DMS153 (cell line): ENCODE measurements around the gene DNAH10.
"Not testable (repeated sequence)": the region's sequence is repeated elsewhere in the genome, so short reads cannot be mapped to it uniquely, and the experiment has no call there.

Experiments
- DNase-seq: peaks from one replicate; lab custom pipeline; 2025; lab: John Stamatoyannopoulos, UW

DNAH10 gene

GRCh38 chr12:123936471-123936870, 174.4 kb downstream of the DNAH10 start:
- DNase-seq: no peak

DNA sequence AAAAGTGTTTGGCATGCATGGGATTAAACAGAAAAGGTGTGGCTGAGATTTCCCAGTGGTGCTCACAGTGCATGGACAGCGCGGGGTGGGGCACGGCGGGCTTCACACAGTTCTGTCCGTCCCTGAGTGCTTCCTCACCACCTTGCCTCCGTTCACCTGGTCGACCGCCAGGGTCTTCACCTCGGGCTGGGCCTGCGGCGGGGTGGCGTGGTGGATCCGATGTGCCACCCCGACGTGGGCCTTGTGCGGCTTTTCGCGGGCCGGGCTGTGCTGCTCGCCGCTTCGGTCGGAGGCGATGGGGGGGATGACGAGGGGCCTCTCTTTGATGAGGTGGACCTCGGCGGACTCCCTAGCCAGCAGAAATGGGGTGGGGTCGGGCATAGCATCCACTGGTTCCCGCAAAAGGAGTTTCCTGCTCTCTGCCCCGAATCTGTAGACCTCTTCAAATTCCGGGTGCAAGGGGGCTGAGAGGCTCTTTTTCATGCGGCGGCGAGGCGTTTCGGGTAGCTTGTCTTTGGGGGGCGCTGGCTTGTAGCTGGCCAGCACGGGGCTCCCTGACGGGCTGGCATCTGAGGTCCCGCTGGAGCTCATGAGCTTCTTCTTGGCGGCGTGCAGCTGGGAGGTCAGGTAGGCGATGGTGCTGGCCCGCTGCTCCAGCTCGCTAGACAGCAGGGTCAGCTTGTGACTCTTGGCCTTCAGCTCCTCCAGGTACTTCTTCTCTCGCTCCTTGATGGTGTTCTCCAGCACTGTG, 175.0 kb downstream of the DNAH10 start:
- DNase-seq: no peak

DNA sequence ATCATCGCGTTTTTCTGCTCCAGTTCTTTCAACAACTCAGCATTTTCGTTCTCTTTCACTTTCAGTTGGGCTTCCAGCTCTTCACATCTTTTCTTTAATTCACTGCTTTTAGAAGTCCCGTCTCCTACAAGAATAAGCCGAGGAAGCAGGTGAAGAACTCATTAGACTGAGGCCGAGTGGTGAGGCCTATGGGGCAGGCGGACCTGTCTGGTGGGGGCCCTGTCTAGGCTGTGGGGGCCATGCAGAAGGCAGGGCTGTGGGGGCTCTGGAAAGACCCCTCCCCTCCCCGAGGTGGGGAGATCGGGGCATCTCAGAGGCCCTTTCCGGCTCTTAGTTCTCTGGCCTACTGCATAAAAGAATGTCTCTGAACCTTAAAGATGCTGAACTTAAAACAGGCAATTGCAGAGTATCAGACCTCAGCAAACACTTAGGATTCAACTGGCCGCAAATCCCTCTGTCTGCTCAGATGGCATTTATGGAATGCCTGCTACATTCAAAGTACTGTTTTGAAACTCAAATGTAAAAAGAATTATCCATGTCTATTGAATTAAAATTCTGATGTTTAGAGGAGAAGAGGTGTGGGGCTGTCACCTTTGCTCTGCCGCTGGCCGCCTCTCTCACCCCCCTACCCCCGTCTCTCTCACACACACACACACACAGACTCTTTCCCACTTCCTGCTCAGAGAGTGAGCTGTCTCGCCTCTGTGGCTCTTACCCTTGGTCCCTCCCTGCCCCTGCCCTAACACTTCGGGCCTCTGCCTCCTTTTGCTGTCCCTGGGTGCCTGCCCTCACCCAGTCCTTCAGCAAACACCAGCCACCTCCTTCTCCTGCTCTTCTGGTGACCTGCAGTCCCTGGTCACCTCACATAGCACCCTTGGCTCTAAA, 175.8 kb downstream of the DNAH10 start:
- no peak for DNase-seq

- no peak for DNase-seq
Observed at GRCh38 chr12:123938679-123939480, 176.8 kb downstream of the DNAH10 start.

- DNase-seq: no peak
Observed at GRCh38 chr12:123939716-123940626, 177.9 kb downstream of the DNAH10 start.

DNA sequence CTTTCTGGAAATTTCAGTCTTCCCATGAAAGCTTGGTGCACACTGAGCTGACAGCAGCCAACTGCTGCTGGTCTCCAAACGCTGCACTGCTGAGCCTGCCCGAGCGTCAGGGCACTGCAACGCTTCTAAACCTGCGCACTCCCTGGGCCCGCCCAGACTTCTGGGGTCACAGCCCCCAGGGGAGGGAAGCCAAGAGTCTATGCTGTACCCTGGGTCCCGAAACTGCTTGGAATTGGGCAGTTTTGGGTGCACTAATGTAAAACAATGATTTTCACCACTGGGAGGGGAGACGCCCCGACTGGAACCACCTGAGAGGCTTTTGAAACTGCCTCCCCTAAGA, 178.5 kb downstream of the DNAH10 start:
- no peak for DNase-seq

GRCh38 chr12:123941000-123941399, 178.9 kb downstream of the DNAH10 start:
- DNase-seq: no peak

GRCh38 chr12:123941624-123942237, 179.6 kb downstream of the DNAH10 start:
- no peak for DNase-seq

DNA sequence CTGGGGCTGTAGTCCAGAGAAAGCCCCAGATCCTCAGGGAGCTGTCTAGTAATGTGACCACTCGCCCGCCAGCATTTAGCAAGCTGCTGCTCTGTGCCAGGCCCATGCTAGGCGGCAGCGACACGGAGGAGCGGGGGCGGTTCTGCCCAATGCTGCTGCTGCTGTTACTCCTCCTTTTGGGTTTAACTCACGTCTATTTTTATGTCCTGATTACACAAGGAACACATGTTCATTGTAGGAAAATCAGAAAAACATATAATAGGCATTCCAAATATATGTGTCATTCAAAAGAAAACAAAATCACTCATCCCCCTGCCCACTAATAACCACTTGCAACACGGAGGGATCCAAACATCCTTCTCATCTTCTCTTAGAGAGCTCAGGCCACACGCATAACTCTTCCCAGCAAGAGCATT, 180.1 kb downstream of the DNAH10 start:
- no peak for DNase-seq

GRCh38 chr12:123942911-123943648, 181.0 kb downstream of the DNAH10 start:
- no peak for DNase-seq

- no peak for DNase-seq
Observed at GRCh38 chr12:123943816-123944215, 181.7 kb downstream of the DNAH10 start.

GRCh38 chr12:123944696-123945095, 182.6 kb downstream of the DNAH10 start:
- DNase-seq: no peak

DNA sequence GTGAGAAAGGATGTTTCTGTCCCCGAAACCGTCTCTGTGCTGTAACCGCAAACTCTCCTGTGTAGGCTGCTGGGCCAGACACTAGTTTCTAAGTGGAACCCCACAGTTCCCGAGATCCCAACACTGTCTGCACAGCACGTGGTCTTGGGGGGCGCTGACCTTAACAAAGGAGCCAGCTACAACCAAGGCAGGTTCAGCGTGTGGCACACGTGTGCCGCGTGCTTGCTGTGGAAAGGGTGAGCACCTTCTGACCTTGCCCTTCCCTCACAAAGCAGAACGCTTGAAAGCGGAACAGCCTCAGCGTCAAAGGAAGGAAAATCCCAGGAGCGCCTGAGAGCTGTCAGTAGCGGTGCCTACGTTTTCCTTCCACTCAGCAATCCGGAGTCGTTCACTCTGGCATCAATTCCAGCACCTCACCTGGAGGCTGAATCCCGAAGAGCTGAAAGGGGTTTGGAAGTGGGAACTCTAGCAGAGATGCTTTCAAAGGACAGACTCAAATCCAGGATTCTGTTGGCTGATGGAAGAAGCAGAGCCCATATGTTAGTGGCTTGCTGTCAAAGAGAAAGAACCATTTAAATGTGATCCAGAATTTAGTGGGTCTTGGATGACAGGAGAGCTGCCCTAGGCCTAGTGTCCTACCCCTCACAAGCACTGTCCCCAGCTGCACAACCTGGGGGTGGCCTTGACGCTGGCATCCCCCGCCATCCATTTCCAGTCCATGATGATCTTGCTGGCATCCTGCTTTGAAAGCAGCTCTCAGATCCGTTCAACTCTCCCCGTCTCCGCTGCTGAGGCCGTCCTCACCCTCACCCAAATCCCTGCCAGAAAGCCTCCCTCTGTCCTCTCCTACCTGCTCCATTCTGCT, 183.4 kb downstream of the DNAH10 start:
- DNase-seq: no peak

GRCh38 chr12:123946152-123946515, 184.0 kb downstream of the DNAH10 start:
- DNase-seq: no peak

GRCh38 chr12:123946516-123947505, 184.7 kb downstream of the DNAH10 start:
- DNase-seq: not testable (repeated sequence)

DNA sequence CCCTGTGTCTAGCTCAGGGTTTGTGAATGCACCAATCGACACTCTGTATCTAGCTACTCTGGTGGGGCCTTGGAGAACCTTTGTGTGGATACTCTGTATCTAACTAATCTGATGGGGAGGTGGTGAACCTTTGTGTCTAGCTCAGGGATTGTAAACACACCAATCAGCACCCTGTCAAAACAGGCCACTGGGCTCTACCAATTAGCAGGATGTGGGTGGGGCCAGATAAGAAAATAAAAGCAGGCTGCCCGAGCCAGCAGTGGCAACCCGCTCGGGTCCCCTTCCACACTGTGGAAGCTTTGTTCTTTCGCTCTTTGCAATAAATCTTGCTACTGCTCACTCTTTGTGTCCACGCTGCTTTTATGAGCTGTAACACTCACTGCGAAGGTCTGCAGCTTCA, 185.4 kb downstream of the DNAH10 start:
- not testable (repeated sequence) for DNase-seq

DNA sequence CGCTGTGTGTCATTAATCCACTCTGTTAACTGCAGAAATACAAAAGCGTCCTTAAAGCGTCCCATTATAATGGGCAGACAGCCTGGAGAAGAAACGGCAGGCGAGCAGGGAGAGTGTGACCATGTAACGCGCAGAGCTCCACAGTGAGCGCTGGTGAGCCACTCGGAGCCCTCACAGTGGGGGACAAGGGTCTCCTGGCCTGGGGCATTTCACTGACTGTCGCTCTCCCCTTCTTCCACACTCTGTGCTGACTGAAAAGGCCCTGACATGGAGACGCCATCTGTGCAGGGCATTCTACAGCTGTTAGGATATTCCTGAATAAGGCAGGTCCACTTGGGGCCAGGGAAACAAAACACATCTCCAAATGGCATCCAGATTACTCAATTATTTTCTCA, 186.3 kb downstream of the DNAH10 start:
- no peak for DNase-seq
